Activated CD4-positive, alpha-beta T cell treated with anti-CD3 and anti-CD28 coated beads for 36 hours (primary cell): ENCODE data around the gene CFAP46. TPM values are rescaled to one million over a fixed set of nuclear protein-coding genes. Genes with fewer than 3 reads are reported as not detected.

Source experiments
- ATAC-seq: fragments of 200-7000 bp; cut with Tn5 transposase; one replicate; pipeline ENCODE4 v1.10.0; 2021; ENCODE audit warnings: mild to moderate bottlenecking, moderate library complexity
- CTCF ChIA-PET: fragments of 350-600 bp; sonication (Branson Sonifier 250); formaldehyde crosslinking; loops from one replicate; lab custom pipeline; 2021; ENCODE audit warnings: antibody characterized with exemption; lab: Charles Lee
- POLR2A ChIA-PET: fragments of 350-600 bp; sonication (Branson Sonifier 250); formaldehyde crosslinking; loops from one replicate; lab custom pipeline; 2021; ENCODE audit warnings: antibody characterized with exemption, inconsistent platforms; lab: Charles Lee
- DNase-seq: peaks from one replicate; pipeline ENCODE4 v3.0.0-alpha.2; 2020
- H3K27ac Mint-ChIP-seq: one replicate; pipeline ENCODE4 v1.8.0; 2021; ENCODE audit warnings: mixed read lengths
- H3K27me3 Mint-ChIP-seq: one replicate; pipeline ENCODE4 v1.8.0; 2021; ENCODE audit warnings: mixed read lengths
- H3K36me3 Mint-ChIP-seq: one replicate; pipeline ENCODE4 v1.8.0; 2021; ENCODE audit warnings: low read depth, mixed read lengths
- H3K4me1 Mint-ChIP-seq: one replicate; pipeline ENCODE4 v1.8.0; 2021; ENCODE audit warnings: mixed read lengths
- H3K4me3 Mint-ChIP-seq: one replicate; pipeline ENCODE4 v1.8.0; 2021; ENCODE audit warnings: mild to moderate bottlenecking, moderate library complexity, mixed read lengths
- H3K9me3 Mint-ChIP-seq: one replicate; pipeline ENCODE4 v1.8.0; 2021; ENCODE audit warnings: low read depth, mixed read lengths
- intact Hi-C, 2 experiments: fragments of 100-400 bp; cut with DNase I in 1 of 2; cut with micrococcal nuclease in 1 of 2; formaldehyde crosslinking; loops; one replicate each; pipeline versions ENCODE4 v1.14.2 to v1.15.1; 2022 to 2024; cut with DNase I, micrococcal nuclease
- total RNA-seq, 2 experiments: library from RNA; stranded (reverse); gene quantifications; one replicate each; pipeline ENCODE4 v1.2.3, GENCODE V29; 2021

CFAP46 gene
- total RNA-seq, 2 experiments from 2014 or later, result 0.16 to 0.21 TPM

DNA sequence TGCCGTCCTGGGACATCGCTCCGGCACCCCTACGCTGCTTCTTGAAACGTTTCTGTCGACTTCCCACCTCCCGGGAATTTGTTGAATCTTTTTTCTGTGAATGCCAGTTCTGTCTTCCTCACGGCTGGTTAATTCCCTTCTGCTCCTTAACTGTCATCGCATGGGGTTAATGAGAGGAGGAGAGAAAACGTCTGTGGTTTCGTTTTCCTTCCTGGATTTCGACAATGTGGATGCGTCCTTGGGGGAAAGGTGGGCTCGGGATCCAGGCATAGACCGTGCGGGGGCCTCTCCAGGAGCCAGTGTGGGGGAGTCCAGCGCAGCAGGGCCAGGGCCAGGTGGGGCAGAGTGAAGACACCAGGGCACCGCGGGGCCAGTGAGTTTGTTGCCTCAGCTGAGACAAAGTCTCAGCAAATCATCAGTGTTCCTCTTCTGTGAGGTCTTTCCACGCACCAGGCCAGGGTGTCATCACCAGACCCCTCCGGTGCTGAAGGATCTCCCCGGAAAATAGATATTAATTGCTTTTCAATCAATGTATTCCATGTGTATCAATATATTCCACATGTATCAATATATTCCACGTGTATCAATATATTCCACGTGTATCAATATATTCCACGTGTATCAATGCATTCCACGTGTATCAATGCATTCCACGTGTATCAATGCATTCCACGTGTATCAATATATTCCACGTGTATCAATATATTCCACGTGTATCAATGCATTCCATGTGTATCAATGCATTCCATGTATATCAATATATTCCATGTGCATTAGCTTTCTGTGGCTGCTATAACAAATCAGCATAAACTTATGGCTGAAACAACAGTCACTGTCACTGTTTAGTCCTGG is 33.7 kb upstream of the CFAP46 start:
- no peaks in the 10 kb centered on the region for H3K9me3 Mint-ChIP-seq
- H3K4me1 Mint-ChIP-seq, result no peaks in the 10 kb centered on the region
- no peak for DNase-seq
- ATAC-seq, result no peak
- intact Hi-C loops, result no loop called here
- ChIA-PET POLR2A (no interaction called here), CTCF (interaction anchor here (0.6 kb wide), 1 partner anchor 59 kb away, joined by 3 read pairs; no protein-coding TSS in a partner anchor)
- no peak overlapping the region for H3K4me3 Mint-ChIP-seq
- H3K27me3 Mint-ChIP-seq, result peaks cover 10% of the 10 kb centered on the region
- no peaks in the 10 kb centered on the region for H3K36me3 Mint-ChIP-seq
- H3K27ac Mint-ChIP-seq, result no peak overlapping the region

GRCh38 chr10:132974886-132975830 is 32.8 kb upstream of the CFAP46 start:
- Mint-ChIP-seq H3K27ac (no peak overlapping the region), H3K4me3 (no peak overlapping the region), H3K9me3 (no peaks in the 10 kb centered on the region), H3K4me1 (no peaks in the 10 kb centered on the region), H3K27me3 (peaks cover 10% of the 10 kb centered on the region), H3K36me3 (no peaks in the 10 kb centered on the region)
- intact Hi-C loops, result no loop called here
- ChIA-PET CTCF (no interaction called here), POLR2A (no interaction called here)
- no peak for DNase-seq
- no peak for ATAC-seq

DNA sequence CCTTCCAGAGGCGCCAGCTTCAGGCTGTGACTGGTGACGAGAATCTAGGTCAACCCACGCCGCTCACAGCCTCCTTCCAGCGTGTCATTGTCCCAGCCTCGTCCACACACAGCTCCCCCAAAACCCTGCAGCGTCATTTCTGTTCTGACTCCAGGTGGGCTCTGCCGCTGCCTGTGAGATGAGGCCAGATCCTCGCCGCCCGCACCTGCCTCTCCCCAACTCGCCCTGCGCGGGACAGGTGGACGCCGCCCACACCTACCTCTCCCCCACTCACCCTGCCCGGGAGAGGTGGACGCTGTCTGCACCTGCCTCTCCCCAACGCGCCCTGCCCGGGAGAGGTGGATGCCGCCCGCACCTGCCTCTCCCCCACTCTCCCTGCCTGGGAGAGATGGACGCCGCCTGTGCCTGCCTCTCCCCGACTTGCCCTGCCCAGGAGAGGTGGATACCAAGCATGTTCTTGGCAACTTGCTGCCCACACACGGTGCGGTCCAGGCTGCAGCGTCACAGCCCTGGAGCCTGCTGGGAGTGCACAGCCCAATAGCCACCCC is 32.0 kb upstream of the CFAP46 start:
- no peaks in the 10 kb centered on the region for H3K9me3 Mint-ChIP-seq
- H3K4me1 Mint-ChIP-seq, result no peaks in the 10 kb centered on the region
- H3K4me3 Mint-ChIP-seq, result no peak overlapping the region
- H3K27ac Mint-ChIP-seq, result no peak overlapping the region
- DNase-seq, result no peak
- ChIA-PET POLR2A (no interaction called here), CTCF (no interaction called here)
- intact Hi-C loops, result no loop called here
- ATAC-seq, result no peak
- H3K36me3 Mint-ChIP-seq, result no peaks in the 10 kb centered on the region
- H3K27me3 Mint-ChIP-seq, result peaks cover 10% of the 10 kb centered on the region

- H3K4me3 Mint-ChIP-seq, result no peak overlapping the region
- H3K36me3 Mint-ChIP-seq, result no peaks in the 10 kb centered on the region
- ATAC-seq, result no peak
- peaks cover 13% of the 10 kb centered on the region for H3K27me3 Mint-ChIP-seq
- no peak for DNase-seq
- no peaks in the 10 kb centered on the region for H3K4me1 Mint-ChIP-seq
- no peaks in the 10 kb centered on the region for H3K9me3 Mint-ChIP-seq
- ChIA-PET CTCF (no interaction called here), POLR2A (no interaction called here)
- intact Hi-C loops, result no loop called here
- no peak overlapping the region for H3K27ac Mint-ChIP-seq
Measured at GRCh38 chr10:132973903-132974241, 31.5 kb upstream of the CFAP46 start.

- POLR2A ChIA-PET, result no interaction called here
- Mint-ChIP-seq H3K36me3 (no peaks in the 10 kb centered on the region), H3K27me3 (peaks cover 18% of the 10 kb centered on the region), H3K4me3 (no peak overlapping the region), H3K9me3 (no peaks in the 10 kb centered on the region), H3K4me1 (no peaks in the 10 kb centered on the region), H3K27ac (no peak overlapping the region)
- DNase-seq, result no peak
- no peak for ATAC-seq
- CTCF ChIA-PET, result no interaction called here
- intact Hi-C loops, result no loop called here
Measured at GRCh38 chr10:132972986-132973902, 30.9 kb upstream of the CFAP46 start.

DNA sequence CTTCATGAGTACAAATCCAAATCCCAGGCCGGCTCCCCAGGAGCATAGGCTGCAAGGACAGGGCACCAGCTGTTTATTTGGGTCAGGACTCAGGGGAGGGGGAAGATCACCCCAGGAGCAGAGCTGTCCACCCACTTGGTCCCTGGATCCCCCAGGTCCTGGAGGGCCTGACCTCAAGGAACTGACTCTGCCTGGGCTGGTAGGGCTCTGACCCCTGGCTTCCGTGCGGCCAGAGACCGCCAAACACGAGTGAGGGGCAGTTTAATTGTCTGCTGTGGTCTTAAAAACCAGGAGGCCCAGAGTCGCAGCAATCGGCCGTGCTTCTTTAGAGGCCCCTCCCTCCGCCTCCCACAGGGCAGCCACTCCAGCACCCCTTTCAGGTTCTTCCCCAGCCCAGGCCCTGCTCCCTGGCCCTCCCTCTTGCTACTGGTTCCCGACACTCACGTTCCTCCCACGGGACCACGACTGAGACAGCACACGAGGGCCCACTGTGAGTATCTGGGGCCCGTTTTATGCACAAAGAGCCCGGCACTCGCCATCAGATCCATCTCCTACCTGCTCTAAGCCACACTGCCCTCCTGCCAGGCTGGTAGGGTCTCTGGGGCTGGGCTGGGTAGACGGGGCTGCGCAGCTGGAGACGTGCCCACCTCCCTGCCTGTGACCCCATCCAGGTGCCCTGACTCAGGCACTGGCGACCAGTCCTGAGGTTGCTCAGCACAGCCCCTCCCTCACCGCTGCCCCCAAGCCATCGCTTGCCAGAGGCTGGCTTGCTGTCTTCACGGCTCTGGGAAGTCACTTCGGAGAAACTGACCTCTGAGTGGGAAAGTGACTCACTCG is 30.0 kb upstream of the CFAP46 start:
- Mint-ChIP-seq H3K4me1 (no peaks in the 10 kb centered on the region), H3K9me3 (no peaks in the 10 kb centered on the region), H3K27me3 (peaks cover 23% of the 10 kb centered on the region), H3K27ac (no peak overlapping the region), H3K4me3 (no peak overlapping the region), H3K36me3 (no peaks in the 10 kb centered on the region)
- CTCF ChIA-PET, result no interaction called here
- no peak for ATAC-seq
- no peak for DNase-seq
- intact Hi-C loops, result no loop called here
- POLR2A ChIA-PET, result no interaction called here

- Mint-ChIP-seq H3K27me3 (peaks cover 23% of the 10 kb centered on the region), H3K36me3 (no peaks in the 10 kb centered on the region), H3K4me1 (no peaks in the 10 kb centered on the region), H3K4me3 (no peak overlapping the region), H3K27ac (no peak overlapping the region), H3K9me3 (no peaks in the 10 kb centered on the region)
- ATAC-seq (no peak), DNase-seq (no peak)
- ChIA-PET CTCF (no interaction called here), POLR2A (no interaction called here)
- intact Hi-C loops, result no loop called here
Measured at GRCh38 chr10:132971448-132972148, 29.2 kb upstream of the CFAP46 start.

- no peak for ATAC-seq
- POLR2A ChIA-PET, result no interaction called here
- H3K27me3 Mint-ChIP-seq, result peaks cover 28% of the 10 kb centered on the region
- H3K4me3 Mint-ChIP-seq, result no peak overlapping the region
- CTCF ChIA-PET, result no interaction called here
- intact Hi-C loops, result no loop called here
- H3K4me1 Mint-ChIP-seq, result no peaks in the 10 kb centered on the region
- H3K9me3 Mint-ChIP-seq, result no peaks in the 10 kb centered on the region
- no peaks in the 10 kb centered on the region for H3K36me3 Mint-ChIP-seq
- no peak overlapping the region for H3K27ac Mint-ChIP-seq
- no peak for DNase-seq
Measured at GRCh38 chr10:132970641-132971438, 28.5 kb upstream of the CFAP46 start.

- ChIA-PET CTCF (interaction anchor here (0.6 kb wide), 1 partner anchor 40 kb away, joined by 4 read pairs; no protein-coding TSS in a partner anchor), POLR2A (no interaction called here)
- Mint-ChIP-seq H3K27ac (no peak overlapping the region), H3K4me1 (peaks cover 13% of the 10 kb centered on the region), H3K4me3 (no peak overlapping the region), H3K36me3 (no peaks in the 10 kb centered on the region), H3K9me3 (no peaks in the 10 kb centered on the region), H3K27me3 (peaks cover 42% of the 10 kb centered on the region)
- ATAC-seq (no peak), DNase-seq (no peak)
- intact Hi-C loops, result loop anchor here in 1 of 2 experiments (10.0 kb wide), 2 partner anchors 423 to 663 kb away; partner anchors contain the start of gene STK32C
Measured at GRCh38 chr10:132967540-132967939, 25.2 kb upstream of the CFAP46 start.
